H7 (cell line): ENCODE data around the gene LPCAT1. TPM values are rescaled to one million over a fixed set of nuclear protein-coding genes. Genes with fewer than 3 reads are reported as not detected.

Source experiments
- DNase-seq: peaks from one replicate; pipeline ENCODE4 v3.0.0; 2012
- H3K27me3 ChIP-seq: 2 replicates; pipeline ENCODE4 v1.6.0; 2011; ENCODE audit warnings: mild to moderate bottlenecking, low read length; ENCODE audit not compliant: control insufficient read depth, insufficient read depth
- H3K36me3 ChIP-seq: replicated peaks from 2 replicates; pipeline ENCODE4 v1.5.1; 2011; ENCODE audit warnings: low read length; ENCODE audit not compliant: control insufficient read depth, insufficient read depth
- H3K4me3 ChIP-seq: 2 replicates; pipeline ENCODE4 v1.5.1; 2011; ENCODE audit warnings: low read depth, mild to moderate bottlenecking, control low read depth, low read length, moderate library complexity; ENCODE audit not compliant: insufficient read depth
- total RNA-seq: library from RNA; depleted of rRNA; stranded (reverse); fragments of >200 nt; shearing (Covaris generic); gene quantifications from 2 replicates; pipeline ENCODE4 v1.2.3, GENCODE V29; 2014

LPCAT1 gene
- total RNA-seq, 1 experiment from 2014 or later = 77.5 TPM

DNA sequence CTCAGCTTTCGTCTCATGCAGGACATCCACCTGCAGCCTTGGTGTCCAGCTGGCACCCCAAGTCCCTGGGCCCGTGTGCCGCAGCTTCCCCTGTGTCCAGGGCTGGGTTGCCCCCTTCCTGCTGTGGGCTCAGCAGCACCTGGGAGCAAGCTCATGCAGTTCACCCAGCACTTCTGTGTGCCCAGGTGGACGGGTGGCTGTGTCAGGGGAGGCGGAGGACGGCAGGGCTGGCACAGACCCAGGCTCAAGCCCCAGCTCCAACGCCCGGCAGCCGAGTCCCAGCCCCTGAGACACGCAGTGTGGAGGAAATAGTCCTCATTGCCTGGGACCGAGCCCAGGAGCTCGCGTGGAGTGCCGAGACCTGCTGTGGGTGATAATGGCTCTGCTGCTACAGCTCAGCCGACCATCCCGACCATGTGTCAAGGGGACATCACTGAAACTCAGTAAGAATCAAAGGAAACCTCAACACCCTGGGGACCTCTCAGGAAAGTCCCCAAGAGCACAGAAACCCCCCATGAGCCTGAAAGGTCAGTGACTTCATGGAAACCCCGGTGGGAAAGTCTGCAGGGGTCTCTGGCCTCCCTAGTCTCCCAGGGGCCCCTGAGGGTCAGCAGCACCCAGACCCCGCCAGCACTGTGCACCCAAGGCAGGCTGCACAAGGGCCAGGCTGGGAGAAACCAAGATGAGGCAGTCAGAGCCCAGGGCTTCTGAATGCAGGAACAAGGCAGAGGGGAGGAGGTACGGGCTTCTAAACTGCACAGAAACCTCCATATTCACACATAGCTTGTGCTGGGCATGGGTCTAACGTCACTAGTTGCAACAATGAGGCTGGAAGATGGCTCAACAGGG lies 38.8 kb downstream of the LPCAT1 start:
- DNase-seq = no peak
- Histone ChIP-seq H3K27me3 (no peaks in the 10 kb centered on the region), H3K36me3 (peaks cover 37% of the 10 kb centered on the region), H3K4me3 (no peak overlapping the region)

DNA sequence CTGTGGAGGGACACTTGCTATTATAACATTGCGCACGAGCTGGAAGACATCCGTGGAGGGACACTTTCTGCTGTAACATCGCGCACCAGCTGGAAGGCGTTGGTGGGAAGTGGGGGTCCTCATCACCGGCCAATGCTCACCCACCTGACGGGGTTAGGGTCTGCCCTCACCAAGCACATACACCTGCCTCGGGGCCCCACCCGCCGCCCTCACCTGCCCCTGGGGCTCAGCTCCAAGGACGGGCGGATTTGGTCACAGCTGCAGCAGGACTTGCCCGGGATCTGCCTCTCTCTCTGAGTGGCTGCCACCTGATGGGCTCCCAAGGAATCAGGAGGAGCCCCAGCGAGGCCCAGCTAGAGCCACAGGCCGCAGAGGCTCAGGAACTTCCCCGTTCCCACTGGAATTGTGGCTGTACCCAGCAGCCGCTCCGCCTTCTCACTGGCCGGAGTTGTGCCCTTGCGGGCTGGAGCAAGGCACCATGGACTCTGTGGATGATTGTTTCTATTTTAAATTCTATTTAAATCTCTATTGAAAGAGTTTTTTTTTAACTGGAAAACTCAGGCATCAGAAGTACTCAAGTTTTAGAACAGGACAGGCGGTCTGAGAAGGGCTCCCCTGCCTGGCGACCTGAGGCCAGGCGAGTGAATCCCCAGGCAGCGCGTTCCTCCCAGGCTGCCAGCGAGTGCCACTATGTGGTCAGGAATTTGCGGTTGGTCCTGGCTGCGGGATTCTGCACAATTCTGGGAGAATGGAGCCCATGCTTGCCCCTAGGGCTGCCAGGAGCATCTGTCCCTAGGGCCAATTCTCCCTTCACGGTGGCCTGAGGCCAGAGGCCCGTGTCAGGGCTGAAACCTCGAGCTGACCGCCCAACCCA lies 39.7 kb downstream of the LPCAT1 start:
- DNase-seq = no peak
- peaks cover 37% of the 10 kb centered on the region for H3K36me3 ChIP-seq

DNA sequence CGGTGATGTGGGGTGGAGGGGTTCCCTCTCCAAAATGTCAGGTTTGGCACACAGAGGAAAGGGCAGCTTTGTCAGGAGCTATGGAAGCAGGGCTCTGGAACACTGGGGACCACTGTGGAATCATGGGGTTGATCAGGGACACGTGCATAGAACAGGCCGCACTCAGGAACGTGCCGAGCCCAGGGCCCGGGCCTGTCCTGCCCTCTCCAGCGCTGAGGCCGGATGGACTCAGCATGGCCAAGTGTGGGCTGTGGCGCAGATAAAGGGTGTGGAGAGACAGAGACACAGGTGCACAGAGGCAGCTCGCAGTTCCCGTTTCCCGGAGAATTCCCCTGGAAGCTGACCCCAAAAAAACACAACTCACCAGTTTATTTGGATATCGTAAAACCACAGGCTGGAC lies 40.7 kb downstream of the LPCAT1 start:
- H3K4me3 ChIP-seq = no peak overlapping the region
- H3K36me3 ChIP-seq = peaks cover 34% of the 10 kb centered on the region
- DNase-seq = no peak
- H3K27me3 ChIP-seq = no peaks in the 10 kb centered on the region

More for the DNA sequence above, 39.7 kb downstream of the LPCAT1 start:
- H3K4me3 ChIP-seq = no peak overlapping the region
- H3K27me3 ChIP-seq = no peaks in the 10 kb centered on the region

GRCh38 chr5:1481959-1482331 lies 41.8 kb downstream of the LPCAT1 start:
- Histone ChIP-seq H3K4me3 (no peak overlapping the region), H3K27me3 (no peaks in the 10 kb centered on the region), H3K36me3 (peaks cover 34% of the 10 kb centered on the region)
- no peak for DNase-seq

- Histone ChIP-seq H3K4me3 (no peak overlapping the region), H3K27me3 (no peaks in the 10 kb centered on the region), H3K36me3 (peaks cover 34% of the 10 kb centered on the region)
- no peak for DNase-seq
Measured at GRCh38 chr5:1481266-1481958, 42.3 kb downstream of the LPCAT1 start.

- no peak for DNase-seq
- Histone ChIP-seq H3K27me3 (no peaks in the 10 kb centered on the region), H3K4me3 (no peak overlapping the region), H3K36me3 (peaks cover 33% of the 10 kb centered on the region)
Measured at GRCh38 chr5:1480806-1481205, 43.0 kb downstream of the LPCAT1 start.

GRCh38 chr5:1480217-1480616 lies 43.5 kb downstream of the LPCAT1 start:
- H3K4me3 ChIP-seq = no peak overlapping the region
- peak; percentile 85 for DNase-seq
- H3K27me3 ChIP-seq = no peaks in the 10 kb centered on the region
- peaks cover 29% of the 10 kb centered on the region for H3K36me3 ChIP-seq

DNA sequence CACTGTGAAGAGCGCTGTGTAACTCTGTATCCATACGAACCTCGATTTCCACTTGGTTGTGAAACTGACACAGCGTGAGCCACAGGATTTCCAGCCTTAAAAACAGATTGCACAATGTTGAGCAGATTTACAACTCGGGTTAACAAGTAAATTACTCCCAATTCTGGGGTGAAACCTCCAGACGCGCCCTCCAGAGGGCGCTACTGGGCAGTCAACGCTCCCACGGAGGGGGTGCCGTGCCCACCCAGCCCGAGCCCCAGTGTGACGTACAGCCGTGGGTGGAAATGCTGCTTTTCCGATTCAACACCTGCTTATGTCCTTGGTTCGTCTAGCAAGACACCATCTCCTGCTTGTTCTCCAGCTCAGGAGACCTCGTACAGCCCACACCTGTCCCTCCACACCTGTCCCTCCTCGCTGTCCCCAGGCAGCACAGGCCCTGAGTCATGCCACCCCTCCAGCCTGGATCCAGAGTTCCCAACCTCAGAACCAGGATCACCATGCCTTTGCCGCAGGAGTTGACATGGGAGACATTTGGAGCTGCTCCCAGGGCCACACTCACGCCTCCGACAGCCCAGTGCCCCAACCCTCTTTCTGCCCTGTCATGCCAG lies 44.1 kb downstream of the LPCAT1 start:
- Histone ChIP-seq H3K4me3 (no peak overlapping the region), H3K27me3 (no peaks in the 10 kb centered on the region), H3K36me3 (peaks cover 31% of the 10 kb centered on the region)
- DNase-seq = peak; percentile 96

DNA sequence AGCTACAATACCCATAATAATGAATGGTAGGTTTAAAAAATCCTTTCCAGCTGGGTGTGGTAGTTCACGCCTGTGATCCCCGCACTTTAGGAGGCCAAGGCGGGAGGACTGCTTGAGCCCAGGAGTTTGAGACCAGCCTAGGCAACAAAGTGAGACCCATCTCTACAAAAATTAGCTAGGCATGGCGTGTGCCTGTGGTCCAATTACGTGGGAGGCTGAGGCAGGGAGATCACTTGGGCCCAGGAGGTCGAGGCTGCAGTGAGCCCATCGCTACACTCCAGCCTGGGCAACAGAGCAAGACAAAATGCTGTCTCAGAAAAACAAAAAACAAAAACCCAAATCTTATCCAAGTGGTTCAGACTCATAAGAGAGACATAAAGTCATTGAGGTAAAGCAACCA lies 44.7 kb downstream of the LPCAT1 start:
- no peak overlapping the region for H3K4me3 ChIP-seq
- H3K36me3 ChIP-seq = peaks cover 32% of the 10 kb centered on the region
- H3K27me3 ChIP-seq = no peaks in the 10 kb centered on the region
- no peak for DNase-seq

GRCh38 chr5:1478271-1479035 lies 45.3 kb downstream of the LPCAT1 start:
- H3K4me3 ChIP-seq = no peak overlapping the region

GRCh38 chr5:1477341-1477740 lies 46.4 kb downstream of the LPCAT1 start:
- DNase-seq = no peak
- Histone ChIP-seq H3K4me3 (no peak overlapping the region), H3K27me3 (no peaks in the 10 kb centered on the region), H3K36me3 (peaks cover 32% of the 10 kb centered on the region)

More at GRCh38 chr5:1478271-1479035, 45.3 kb downstream of the LPCAT1 start:
- Histone ChIP-seq H3K27me3 (no peaks in the 10 kb centered on the region), H3K36me3 (peaks cover 34% of the 10 kb centered on the region)
- no peak for DNase-seq

DNA sequence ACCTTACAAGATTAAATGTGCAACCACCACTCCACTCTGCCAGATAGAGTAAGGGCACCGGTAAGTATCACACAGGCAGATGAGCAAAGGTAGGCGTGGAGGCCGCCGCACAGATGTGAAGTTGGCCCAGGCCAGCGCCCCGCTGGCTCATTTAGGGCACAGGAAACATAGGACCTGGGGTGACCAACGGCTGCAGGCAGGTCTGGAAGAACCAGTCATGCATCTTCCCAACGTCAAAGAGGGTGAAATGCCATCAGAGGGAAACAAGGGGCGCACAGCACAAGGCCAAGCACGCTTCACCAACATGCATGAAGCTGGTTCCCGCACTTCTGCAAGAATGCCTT lies 46.8 kb downstream of the LPCAT1 start:
- Histone ChIP-seq H3K4me3 (no peak overlapping the region), H3K27me3 (no peaks in the 10 kb centered on the region), H3K36me3 (peaks cover 35% of the 10 kb centered on the region)
- DNase-seq = no peak

GRCh38 chr5:1476181-1476966 lies 47.4 kb downstream of the LPCAT1 start:
- DNase-seq = no peak
- Histone ChIP-seq H3K27me3 (no peaks in the 10 kb centered on the region), H3K36me3 (peaks cover 39% of the 10 kb centered on the region), H3K4me3 (no peak overlapping the region)
